ENCODE measurements around the gene RABEP2.

DNA sequence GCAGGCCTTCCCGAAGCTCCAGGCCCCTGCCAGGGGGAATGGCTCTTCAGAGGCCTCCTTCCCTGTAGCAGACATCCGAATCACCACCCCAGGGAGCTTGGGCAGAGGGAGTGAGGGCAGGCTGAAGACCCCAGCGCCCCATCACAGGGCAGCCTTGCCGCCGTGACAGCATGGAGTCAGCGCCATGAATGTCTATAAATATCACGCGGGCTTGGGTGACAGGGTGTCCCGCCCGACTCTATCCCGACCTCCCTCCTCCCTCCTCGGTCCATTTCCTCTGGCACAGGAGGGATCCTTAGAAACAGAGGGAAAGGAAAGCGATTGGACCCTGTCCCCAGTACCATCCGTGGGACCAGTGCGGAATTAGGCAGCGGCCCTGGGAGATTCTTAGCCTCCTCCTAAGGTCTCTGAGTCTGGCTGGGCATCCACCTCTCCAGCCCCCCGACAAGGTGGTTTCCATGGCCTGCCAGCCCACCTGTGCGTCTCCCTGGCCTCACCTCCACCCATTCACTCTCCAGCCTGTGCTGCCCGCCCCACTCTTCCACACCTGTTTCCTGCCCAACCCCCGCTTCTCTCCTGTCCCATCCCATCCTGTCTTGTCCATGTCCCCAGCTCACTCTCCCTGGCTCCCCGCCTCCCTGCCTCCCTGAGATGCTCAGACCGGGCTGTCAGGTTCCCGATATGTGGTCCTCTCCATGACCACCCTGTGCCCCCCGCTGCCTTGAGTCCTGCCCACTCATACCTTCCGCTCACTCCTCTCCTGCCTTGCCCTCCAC, 41.6 kb downstream of the RABEP2 start:
- TF ChIP-seq, protein P1, sequence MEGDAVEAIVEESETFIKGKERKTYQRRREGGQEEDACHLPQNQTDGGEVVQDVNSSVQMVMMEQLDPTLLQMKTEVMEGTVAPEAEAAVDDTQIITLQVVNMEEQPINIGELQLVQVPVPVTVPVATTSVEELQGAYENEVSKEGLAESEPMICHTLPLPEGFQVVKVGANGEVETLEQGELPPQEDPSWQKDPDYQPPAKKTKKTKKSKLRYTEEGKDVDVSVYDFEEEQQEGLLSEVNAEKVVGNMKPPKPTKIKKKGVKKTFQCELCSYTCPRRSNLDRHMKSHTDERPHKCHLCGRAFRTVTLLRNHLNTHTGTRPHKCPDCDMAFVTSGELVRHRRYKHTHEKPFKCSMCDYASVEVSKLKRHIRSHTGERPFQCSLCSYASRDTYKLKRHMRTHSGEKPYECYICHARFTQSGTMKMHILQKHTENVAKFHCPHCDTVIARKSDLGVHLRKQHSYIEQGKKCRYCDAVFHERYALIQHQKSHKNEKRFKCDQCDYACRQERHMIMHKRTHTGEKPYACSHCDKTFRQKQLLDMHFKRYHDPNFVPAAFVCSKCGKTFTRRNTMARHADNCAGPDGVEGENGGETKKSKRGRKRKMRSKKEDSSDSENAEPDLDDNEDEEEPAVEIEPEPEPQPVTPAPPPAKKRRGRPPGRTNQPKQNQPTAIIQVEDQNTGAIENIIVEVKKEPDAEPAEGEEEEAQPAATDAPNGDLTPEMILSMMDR (conservative IDR thresholded peaks at IDR 0.05; ENCODE audit: low read length): no peak
- no peak for TF ChIP-seq EZH2phosphoT487 (IDR thresholded peaks at IDR 0.05; ENCODE audit: borderline replicate concordance, low read depth, low read length)

Data from OCI-LY7 (cell line).